OCI-LY3 (cell line): Measurements from ENCODE around the gene DYNC1I2.

Experiments used
- CTCF ChIP-seq: fragments of 200-600, 300-600 bp; sonication (generic); IDR thresholded peaks from 2 replicates; pipeline ENCODE4 v1.5.1; 2014; ENCODE audit warnings: antibody characterized with exemption, low read length, low read depth
- EZH2phosphoT487 ChIP-seq: fragments of 200-600 bp; shearing (Covaris generic); IDR thresholded peaks from 2 replicates; pipeline ENCODE4 v1.6.1; 2018; ENCODE audit warnings: antibody characterized with exemption, mixed run types, low read depth

- TF ChIP-seq CTCF = no peak
- no peak for TF ChIP-seq EZH2phosphoT487
Measured at GRCh38 chr2:171785450-171785849, 98.2 kb downstream of the DYNC1I2 start.
